A673 (cell line): ENCODE measurements around the gene LGALS16.

Source experiments
- EZH2 ChIP-seq: fragments of 200-600 bp; sonication (generic); IDR thresholded peaks from 2 replicates; pipeline ENCODE4 v1.6.1; 2017; ENCODE audit warnings: borderline replicate concordance, low read depth, mild to moderate bottlenecking, mixed read lengths, antibody characterized with exemption, low read length; ENCODE audit not compliant: poor library complexity, severe bottlenecking
- TF ChIP-seq, protein P1 (sequence below): fragments of 300-800, 200-600 bp; sonication (generic); conservative IDR thresholded peaks from 2 replicates; pipeline ENCODE4 v1.5.1; 2017; ENCODE audit warnings: low read depth, mild to moderate bottlenecking, antibody characterized with exemption, low read length, moderate library complexity, mixed read lengths

DNA sequence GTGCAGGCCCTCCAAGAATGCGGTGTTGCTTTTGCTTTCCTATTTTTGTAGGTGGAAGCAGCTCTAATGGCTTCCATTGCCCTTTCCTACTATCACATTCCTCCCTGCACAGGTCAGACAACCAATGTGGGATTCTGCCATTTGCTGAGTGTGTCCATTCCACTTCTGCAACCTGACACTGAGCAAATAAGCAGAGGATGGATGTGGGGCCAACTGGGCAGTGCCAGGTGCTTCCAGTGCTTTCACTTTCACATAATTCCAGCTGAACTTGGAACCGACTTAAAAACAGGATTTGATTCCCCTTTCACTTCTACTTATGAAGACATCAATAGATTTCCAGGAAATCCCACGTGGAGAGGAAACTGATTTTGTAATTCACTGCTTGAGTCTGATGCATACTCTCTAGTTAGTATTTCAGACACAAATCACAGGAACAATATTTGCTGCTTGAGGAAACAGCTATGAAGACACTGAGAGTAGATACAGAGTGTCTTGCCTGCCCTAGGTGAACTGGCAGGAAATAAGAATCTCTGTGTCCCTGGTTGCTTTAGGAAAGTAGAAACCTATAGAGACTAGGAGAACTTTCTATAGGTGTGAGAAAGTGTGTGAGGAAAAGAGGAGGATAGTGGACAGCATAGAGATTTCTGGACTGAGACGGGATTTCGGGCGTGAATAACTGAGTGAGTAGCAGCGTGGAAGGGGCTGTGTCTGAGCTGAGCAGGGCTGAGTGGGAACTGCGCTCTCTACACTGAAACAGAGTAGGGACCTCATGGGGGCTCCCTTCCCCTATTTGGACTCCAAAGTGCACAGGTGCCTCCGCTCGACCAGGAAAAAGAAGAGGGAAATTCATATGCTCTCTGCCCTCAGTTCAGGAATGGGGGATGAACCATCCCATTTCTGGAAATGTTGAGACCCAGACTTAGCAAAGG lies 22.5 kb downstream of the LGALS16 start:
- TF ChIP-seq, protein P1, sequence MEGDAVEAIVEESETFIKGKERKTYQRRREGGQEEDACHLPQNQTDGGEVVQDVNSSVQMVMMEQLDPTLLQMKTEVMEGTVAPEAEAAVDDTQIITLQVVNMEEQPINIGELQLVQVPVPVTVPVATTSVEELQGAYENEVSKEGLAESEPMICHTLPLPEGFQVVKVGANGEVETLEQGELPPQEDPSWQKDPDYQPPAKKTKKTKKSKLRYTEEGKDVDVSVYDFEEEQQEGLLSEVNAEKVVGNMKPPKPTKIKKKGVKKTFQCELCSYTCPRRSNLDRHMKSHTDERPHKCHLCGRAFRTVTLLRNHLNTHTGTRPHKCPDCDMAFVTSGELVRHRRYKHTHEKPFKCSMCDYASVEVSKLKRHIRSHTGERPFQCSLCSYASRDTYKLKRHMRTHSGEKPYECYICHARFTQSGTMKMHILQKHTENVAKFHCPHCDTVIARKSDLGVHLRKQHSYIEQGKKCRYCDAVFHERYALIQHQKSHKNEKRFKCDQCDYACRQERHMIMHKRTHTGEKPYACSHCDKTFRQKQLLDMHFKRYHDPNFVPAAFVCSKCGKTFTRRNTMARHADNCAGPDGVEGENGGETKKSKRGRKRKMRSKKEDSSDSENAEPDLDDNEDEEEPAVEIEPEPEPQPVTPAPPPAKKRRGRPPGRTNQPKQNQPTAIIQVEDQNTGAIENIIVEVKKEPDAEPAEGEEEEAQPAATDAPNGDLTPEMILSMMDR = no peak
- no peak for TF ChIP-seq EZH2
